GM12872 (cell line): ENCODE results near the gene MVB12B.
A peak's percentile ranks its signal among the peaks of the same experiment; 100 is the strongest.

Experiments
- TF ChIP-seq, protein P1 (sequence below): IDR thresholded peaks from 3 replicates; pipeline ENCODE4 v1.5.1; 2011; ENCODE audit warnings: low read depth, mild to moderate bottlenecking, low read length, moderate library complexity; ENCODE audit not compliant: insufficient read depth

The MVB12B gene

DNA sequence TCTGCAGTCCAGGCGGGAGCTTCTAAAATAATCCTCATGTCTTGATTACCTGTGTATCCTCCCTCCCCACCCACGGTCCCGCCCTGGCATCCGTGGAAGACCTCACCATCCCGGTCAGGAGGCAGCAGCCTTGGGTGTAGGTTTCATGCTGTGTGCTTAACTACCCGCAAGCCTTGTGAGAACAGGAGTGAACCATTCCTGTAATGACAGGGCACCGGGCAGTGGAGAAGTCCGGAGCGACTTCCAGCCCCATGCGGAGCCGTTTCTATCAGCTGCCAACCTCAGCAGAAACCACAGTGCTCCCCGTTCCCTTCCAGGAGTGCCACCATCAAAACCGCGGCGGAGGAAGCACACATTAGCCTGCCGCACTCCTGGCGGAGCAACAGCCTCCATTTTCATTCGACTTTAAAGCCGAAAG lies 163.6 kb downstream of the MVB12B start:
- TF ChIP-seq, protein P1, sequence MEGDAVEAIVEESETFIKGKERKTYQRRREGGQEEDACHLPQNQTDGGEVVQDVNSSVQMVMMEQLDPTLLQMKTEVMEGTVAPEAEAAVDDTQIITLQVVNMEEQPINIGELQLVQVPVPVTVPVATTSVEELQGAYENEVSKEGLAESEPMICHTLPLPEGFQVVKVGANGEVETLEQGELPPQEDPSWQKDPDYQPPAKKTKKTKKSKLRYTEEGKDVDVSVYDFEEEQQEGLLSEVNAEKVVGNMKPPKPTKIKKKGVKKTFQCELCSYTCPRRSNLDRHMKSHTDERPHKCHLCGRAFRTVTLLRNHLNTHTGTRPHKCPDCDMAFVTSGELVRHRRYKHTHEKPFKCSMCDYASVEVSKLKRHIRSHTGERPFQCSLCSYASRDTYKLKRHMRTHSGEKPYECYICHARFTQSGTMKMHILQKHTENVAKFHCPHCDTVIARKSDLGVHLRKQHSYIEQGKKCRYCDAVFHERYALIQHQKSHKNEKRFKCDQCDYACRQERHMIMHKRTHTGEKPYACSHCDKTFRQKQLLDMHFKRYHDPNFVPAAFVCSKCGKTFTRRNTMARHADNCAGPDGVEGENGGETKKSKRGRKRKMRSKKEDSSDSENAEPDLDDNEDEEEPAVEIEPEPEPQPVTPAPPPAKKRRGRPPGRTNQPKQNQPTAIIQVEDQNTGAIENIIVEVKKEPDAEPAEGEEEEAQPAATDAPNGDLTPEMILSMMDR: no peak

DNA sequence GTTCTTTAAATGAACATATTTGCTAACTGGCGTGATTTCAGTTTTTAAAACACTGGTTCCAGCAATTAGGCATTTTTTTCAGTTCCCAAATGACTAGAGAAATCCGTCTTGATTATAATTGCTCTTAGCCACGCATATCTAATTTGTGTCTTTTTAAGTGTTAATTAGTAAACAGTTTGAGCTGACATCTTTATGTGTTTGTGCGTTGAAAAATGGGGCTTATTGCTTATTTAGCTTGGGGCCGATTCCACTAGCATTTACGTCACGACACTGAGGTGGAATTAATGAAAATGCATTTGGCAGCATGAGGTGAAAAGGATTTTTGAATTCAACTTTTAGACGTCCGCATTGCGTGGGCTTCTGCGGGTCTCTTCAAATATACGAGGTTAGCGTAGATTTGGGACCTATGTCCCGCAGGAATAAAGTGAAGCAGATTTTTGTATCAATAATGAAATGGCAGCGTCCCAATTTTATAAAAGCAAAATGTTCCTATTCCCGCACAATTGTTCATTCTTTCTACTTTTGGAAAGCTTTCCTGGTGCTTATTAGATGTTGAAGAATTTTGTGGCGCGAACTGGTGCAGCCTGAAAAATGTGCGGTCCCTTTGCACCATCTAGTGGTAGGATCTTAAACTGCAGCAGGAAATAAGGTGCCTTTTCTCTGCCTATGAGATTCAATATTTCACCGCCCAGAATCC lies 164.4 kb downstream of the MVB12B start:
- TF ChIP-seq, protein P1: peak; percentile 81

DNA sequence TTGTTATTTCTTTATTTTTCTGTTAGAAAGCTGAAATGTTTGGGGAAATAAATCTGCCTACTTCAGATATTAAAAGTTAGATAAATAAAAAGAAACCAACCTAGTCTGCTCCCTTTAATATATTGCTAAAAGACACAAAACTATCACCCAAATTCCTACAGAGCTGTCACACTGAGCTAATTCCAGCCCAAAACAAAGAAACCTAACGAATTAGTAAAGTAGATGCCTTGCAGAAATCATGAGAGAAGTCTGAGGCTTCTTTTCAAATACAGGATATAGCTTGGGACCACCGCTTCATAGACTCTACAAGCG lies 164.9 kb downstream of the MVB12B start:
- TF ChIP-seq, protein P1: no peak

DNA sequence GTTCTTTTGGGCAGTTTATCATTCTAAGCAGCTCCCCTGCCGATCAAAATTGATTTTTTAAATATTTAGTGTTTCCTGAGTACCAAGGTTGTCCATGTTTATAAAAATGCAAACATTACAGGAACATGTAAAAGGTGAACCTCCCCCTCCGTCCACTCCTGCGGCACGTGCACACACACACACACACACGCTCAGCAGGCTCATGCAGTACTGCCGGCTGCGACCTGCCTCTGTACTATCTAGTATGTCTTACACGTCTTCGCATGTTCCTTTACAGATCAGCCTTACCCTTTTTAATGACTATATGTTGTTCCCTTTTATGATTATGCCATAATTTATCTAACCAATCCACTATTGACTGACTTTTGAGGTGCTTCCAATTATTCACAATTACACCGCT lies 165.3 kb downstream of the MVB12B start:
- TF ChIP-seq, protein P1: no peak

DNA sequence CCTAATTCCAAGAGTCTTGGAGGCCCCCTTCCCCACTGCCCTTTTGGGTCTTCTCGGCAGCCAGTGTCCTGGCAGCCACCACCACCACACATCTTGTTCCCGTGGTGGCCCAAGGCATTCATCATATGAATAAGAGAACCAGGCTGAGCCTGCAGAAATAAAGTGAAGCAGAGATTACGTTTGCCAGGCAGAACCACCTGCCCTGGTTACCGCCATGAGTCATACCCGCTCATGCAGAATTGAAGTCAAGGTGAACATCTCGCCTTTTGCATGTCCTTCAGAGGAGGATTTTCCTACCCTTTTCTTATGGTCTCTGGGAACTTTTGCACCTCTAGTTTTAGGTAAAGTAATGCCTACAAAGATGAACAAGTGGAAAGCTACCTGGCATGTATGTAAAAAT lies 167.6 kb downstream of the MVB12B start:
- TF ChIP-seq, protein P1: no peak

DNA sequence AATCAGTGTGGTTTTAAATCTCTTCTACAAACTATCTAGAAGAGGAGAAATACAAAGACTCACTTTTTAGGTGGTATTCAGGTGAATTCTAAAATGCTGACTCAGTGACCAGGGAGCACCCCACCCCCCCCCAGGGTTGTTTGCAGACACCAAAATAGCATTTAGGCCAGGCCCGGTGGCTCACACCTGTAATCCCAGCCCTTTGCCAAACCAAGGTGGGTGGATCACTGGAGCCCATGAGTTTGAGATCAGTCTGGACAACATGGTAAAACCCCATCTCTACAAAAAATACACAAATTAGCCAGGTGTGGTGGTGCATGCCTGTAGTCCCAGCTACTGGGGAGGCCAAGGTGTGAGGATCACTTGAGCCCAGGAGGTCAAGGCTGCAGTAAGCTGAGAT lies 168.1 kb downstream of the MVB12B start:
- TF ChIP-seq, protein P1: no peak

DNA sequence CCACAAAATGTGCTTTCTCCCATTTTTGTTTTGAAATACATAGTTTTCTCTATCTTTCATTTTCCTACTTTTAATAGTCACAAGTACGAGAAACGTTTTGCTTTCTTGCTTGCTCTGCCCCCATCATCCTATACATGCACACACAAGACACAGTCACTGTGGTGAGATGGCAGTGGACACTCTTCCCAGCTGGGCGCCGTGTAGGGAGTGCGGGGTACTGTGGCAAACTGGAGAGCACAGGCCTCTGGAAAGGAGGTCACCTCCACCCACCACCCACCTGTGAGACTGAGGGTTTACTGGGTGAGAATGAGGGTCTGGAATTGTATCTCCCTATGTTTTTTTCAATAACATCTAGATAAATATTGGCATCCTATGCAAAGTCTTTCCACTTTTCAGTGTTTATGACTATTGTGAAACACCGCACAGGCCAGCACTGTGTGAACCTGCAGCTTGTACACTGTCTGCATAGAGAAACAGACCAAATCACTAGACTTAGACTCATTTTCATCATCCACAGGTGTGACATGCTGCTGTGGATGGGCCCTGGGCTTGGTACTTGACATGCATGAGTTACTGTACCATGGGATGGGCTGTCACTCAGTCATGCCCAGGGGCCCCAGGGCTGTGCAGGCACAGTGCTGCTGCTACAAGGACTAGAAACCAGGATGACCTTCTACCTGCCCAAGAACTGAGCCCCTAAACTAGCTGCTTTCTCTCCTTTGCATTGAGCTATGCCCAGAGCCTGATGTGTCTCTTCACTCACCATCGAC lies 169.0 kb downstream of the MVB12B start:
- TF ChIP-seq, protein P1: no peak
